Activated CD4-positive, CD25-positive, alpha-beta regulatory T cell treated with anti-CD3 and anti-CD28 coated beads, Interleukin-2, amount 50 U/mL, for 72 hours (primary cell): ENCODE measurements around the gene FANCG.

Source experiments
- DNase-seq: peaks from one replicate; pipeline ENCODE4 v3.0.0; 2021

The FANCG gene

DNA sequence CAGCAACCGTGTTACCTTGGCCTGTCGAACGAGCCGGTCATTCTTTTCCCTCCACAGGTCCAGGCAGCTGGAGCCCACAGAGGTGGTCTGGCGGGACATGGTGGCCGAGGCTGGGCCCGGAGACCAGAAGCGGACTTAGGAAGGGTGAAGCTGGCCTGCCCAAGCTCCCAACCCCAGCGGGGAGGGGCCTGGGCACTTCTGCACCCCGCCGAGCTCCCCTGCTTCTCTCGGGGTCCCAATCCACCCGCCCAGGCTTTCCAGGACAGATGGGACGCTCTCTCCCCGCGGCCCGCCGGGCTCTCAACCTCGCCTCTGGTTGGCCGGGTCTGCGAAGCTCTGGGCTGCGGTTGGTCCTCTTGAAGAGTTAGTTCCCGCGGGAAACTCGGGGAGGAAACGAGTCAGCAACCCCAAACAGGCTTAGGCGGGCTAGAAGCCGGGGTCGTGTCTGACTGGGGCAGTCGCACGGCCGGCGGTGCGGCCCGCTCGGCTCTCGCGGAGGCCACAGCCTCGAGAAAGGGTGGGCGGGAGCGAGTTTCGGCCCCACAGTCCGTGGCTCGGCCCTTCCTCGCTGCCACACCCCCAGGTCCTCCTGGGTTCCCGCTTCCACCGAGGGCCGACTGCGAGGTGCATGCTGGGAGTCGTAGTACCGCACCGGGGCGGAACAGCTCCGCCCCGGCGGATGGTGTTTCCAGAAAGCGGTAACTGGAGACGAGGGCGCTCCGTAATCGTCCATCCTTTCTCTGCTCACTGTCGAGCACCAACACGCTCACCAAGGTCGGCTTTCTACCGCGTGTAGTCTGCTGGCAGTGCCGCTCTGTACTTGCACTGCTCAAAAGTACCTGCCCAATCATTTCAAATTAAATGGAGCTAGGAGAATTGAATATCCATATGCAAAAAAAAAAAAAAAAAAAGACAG, at the start of gene FANCG:
FANCG (minus strand) TSS at position 517 of the 916 bp plus-strand sequence; CDS start at position 99, 418 bp downstream.
- DNase-seq: peak; percentile 84

DNA sequence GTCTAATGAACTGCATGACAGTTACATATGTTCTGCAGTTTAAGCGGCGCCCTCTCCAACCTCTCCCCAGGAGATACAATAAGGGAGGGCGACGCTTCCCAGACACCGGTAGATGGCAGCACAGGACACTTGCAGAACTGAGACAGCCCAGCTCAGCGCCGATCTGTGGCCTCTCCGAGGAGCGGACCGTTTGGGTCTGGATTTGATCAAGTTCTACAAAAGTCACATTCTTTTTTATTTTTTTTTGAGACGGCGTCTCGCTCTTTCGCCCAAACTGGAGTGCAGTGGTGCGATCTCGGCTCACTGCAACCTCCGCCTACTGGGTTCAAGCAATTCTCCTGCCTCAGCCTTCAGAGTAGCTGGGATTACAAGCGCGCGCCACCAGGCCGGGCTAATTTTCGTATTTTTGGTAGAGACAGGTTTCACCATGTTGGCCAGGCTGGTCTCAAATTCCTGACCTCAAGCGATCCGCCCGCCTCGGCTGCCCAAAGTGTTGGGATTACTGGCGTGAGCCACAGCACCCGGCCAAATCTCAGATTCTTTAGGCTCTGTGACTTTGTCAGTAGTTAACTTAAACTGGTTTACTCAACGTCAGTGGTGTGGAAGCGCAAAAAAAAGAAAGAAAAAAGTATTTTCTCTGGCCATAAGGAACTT, 37.3 kb upstream of the FANCG start:
- peak; percentile 79 for DNase-seq

DNA sequence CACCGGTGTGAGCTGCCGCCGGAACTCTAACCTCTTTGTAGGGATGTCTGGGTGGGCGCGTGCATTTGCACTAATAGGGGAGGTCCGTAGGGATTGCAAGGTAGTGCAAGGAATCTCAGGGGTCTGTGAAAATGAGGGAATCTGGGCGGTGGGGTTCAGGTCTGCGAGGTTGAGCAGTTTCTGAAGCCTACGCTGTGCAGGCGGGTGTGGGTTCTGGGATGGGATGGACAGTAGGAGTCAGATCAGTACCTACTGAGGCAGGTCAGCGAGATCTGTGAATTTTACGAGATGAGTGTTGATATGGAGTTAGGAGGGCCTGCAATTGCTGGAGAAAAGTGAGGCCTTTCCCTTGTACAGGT, 36.8 kb upstream of the FANCG start:
- no peak for DNase-seq

- peak; percentile 89 for DNase-seq
Measured at GRCh38 chr9:35115680-35116538, 36.2 kb upstream of the FANCG start, which contains the start of gene ATOSB. ATOSB (minus strand) TSS chr9:35115862; CDS start chr9:35108274, 7,588 bp downstream.

- DNase-seq: no peak
Measured at GRCh38 chr9:35114840-35115628, 35.3 kb upstream of the FANCG start.

DNA sequence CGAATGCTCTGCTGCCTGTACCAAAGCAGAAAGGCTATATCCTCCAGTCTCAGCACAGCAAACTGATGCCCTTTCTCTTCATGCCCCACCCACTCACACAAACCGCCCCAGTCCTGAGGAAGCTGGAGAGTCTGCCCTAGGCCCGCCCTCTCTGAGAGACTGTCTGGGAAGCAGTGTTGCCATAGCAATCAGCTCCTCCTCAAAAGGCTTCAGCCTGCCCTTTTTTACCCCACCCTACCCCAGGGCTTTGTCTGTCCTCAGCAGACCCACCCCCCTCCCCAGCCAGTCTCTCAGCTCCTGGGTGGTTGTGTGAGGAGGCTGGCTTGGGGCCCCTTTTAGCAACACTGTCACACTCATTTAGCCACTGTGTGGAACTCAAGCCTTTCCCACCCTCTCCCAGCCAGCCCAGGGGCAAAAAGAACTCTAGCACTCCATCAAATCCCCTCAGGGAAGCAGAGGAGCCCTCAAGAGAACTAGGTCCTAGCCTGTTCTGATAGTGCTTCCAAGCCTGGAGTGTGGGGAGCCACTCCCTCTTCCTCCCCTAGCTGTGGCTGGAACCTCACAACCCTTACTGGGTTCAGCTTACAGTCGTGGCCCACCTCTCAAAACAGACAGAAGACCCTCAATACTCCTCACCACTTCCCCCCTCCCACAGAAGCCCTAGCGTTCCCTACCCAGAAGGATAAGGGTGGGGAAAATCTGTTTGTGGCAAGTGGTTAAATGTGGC, 34.5 kb upstream of the FANCG start:
- no peak for DNase-seq

DNA sequence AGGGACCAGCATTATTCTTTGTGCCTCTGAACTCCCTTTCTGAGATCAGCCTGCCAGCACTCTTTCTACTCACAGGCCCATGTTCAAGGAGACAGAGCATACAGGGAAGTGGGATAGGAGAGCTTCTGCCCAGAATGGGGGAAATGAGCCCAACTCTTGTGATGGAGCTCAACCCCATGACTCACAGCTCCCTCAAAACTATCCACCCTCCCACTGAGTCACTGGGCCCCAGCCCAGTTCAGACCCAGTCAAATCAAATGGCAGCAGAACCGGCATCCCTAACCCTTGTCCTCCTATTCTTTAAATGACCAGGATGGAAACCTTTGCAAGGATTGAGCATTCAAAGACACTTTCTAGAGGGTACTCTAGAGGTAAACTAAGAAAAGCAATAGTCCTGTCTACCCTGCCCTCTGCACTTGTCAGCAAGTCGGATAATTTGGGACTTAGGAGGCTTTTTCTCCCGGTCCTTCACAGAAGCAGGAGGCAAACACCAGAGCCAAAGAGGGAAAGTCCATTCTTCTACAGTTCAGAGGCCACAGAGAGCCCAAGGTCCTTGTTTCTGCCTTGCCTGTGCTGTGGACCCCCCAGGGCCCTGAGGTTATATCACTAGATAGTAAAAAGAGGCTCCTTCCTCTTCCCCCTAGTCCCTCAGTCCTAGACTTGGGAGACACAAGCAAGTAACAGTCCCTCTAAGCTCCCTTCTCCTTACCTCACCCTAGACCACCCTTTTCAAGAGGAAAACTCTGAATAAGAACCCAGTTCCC, 32.7 kb upstream of the FANCG start:
- DNase-seq: peak; percentile 22

DNA sequence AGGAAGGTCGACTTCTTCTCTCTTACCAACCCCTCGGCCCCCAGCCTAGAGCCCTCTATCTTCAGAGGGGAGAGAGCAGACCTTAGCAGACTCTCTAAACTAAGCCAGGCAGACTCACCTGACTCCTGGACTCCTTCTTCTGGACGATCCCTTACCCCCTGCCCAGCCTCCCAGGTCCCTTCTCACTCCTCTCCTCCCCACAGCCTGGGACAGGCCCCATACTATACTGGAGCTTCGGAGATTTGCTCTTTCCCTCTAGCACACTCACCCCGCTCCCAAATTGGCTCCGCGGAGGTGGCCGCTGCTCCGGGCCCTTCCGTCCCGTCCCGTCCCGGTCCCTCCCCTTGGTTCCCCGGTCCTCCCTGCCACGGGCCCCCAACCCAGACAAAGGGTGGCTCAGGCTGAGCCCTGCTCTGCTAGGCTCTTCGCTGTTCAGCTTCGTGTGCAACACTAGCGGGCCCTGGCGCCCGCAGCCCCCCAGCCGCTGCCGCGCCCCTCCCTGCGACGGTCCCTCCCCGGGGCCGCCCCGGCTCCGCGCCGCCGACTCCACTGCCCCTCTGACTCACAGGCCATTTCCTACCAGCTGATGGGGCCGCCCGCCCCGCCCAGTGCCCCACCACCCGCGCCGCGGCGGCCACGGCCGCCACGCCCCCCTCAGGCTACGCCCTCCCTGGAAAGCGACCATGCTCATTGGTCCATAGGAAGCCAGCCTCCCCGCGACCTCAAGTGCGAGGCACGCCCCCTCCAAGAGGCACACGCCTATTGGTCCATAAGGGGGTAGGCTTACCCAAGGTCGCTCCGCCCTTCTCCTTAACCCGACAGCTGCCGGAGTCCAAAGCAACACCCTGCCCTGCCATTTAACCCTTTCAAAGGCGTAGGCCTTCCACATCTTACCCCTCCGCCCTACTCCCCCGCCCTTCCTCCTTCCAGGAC, 31.5 kb upstream of the FANCG start:
- peak; percentile 91 for DNase-seq

DNA sequence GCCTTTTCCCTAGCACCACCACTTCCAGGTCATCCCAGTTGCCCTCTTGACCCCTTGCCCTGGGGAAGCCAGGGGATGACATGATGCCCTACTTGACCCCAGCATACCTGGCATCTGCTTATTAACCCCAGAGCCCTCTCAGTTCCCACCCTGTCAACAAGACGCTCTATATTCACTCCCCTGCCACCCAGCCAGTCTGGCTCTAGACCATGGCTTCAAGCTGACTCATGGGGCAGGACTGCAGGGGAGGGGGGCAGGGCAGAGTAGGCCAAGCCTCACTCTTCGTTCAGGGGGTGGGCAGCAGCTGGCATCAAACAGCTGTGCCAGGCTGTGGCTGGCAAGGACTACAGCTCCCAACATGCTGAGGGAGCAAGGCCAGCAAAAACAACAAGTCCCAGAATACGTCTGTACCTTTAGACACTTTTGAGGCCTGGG, 30.6 kb upstream of the FANCG start:
- peak; percentile 29 for DNase-seq

GRCh38 chr9:35108946-35109575, 29.3 kb upstream of the FANCG start:
- peak; percentile 12 for DNase-seq

- DNase-seq: peak; percentile 4
Measured at GRCh38 chr9:35108461-35108860, 28.7 kb upstream of the FANCG start.

DNA sequence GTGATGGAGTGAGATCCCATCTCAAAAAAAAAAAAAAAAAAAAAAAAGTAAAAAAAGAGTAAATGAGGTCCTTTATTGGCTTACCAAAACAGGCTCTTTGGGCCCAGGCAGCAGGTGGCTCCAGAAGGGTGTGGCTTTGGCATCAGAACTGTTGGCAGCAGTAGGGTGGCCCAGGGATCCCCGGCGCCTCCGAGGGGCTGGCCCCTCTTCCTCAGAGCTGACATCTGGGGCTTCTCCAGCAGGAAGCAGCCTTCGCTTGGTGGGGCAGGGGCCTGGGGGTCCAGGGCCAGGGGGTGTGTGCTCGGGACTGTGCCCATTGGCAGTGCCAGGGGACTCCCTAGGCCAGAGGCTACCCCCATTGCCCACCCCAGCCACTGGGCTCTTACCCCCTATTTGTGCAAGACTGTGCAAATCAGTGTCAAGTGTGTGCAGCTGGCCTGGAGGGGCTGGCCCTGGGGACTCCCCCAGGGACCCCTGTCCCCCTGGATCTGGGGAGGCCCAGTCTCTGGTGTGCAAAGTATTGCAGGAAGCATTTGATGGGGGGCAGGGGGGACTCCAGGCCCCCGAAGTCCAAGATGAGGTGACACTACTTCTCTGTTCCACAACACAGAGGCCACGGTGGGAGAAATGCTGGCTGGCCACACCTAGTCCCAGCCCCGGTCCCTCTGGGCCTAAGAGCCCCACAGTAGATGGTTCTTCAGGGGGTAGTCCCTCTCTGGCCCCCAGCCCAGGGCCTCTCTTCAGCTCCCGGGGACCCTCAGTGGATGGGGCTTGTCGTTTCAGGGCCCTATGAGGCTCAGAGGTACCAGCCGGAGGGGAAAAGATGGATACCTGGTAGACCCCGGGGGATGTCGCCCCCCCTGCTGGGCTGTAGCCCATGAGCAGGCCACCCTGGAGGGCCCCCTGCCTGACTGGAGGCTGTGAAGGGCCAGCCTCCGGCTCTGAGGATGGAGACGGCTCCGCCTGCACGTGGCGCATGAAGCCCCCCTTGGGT, 27.9 kb upstream of the FANCG start:
- peak; percentile 27 for DNase-seq

DNA sequence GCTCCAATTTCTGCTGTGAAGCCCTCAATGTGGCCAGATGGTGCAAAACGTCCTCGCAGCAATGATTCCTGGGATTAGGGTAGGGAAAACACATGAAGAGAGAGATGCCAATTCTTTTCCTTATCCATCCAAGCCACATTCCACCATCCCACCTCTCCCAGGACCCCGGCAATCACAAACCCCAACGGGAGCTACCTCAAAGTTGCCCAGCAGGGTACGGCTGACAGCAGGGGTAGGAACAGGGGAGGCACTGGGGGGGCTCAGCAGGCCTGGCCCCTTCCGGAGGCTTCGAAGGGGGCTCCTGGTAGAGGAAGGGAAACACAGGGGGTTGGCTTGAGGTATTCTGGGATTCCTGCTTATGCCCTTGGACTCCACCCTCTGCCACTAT, 26.6 kb upstream of the FANCG start:
- DNase-seq: no peak

DNA sequence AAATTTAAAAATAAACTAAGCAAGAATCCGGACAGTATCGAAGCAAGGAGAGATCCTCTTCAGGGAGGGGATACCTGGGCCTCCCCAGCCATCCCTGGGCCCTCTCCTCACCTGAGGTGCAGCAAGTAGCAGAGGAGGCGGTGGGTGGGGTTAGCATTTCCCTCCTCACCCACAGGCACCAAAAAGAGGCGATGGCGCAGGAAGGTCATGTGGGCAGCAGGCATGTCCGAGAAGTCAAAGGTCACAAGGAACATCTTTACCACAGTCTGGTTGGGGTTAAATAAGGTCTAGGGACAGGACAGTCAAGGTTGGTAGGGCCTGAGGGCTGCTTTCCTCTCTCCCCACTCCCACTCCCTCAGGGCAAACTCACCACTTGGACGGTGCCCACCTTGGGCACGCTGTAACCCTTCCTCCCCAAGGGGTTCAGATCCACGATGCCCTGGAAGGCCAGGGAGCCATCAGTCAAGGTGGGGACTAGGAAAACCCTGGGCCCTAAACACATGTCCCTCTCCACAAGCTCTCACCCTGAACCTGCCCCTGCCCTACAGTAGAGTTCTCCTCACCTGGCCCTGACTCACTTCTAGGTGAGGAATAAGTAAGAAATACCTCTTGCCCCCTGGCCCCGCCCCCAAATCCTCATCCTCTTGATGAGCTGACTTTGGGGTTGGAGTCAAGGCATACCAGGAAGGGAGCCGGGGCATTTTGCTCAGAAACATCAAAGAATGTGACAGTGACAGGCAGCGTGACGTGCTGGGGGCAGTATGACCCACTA, 26.0 kb upstream of the FANCG start:
- DNase-seq: peak; percentile 25

DNA sequence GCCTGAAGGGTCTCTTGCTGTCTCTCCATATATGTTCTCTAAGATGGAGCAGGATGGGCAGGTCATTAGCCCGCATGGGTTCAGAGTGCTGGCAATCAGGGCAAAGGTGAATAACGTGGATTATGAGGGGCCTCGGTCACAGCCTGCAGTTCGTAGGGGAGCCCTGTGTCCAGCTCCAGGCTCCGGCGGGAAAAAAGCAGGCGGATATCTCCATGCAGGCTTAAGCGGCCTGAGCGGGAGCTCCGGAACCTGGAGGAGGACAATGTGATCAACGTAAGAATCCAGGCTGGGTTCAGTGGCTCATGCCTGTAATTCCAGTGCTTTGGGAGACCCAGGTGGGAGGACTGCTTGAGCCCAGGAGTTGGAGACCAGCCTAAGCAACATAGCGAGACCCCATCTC, 25.4 kb upstream of the FANCG start:
- no peak for DNase-seq

- no peak for DNase-seq
Measured at GRCh38 chr9:35104586-35104985, 24.8 kb upstream of the FANCG start.

GRCh38 chr9:35103660-35104191, 24.0 kb upstream of the FANCG start:
- DNase-seq: no peak
